GM10248 (cell line): ENCODE measurements around the gene ATP2B2.

Experiments used
- CTCF ChIA-PET: fragments of 300-600 bp; sonication (Branson Sonifier 250); formaldehyde crosslinking; extraction: SDS; loops from one replicate; lab custom pipeline; 2021; ENCODE audit warnings: antibody characterized with exemption; lab: Yijun Ruan, JAX
- POLR2A ChIA-PET: fragments of 350-650 bp; sonication (Branson Sonifier 250); formaldehyde crosslinking; extraction: SDS; loops from one replicate; lab custom pipeline; 2020; ENCODE audit warnings: antibody characterized with exemption; lab: Yijun Ruan, JAX
- DNase-seq: peaks from one replicate; pipeline ENCODE4 v3.0.0; 2012; ENCODE audit errors: extremely low spot score
- TF ChIP-seq, protein P1 (sequence below): IDR thresholded peaks from 2 replicates; pipeline ENCODE4 v1.5.1; 2012; ENCODE audit warnings: mild to moderate bottlenecking, low read depth; ENCODE audit errors: extremely low read depth, missing control alignments, control extremely low read depth

ATP2B2 gene

DNA sequence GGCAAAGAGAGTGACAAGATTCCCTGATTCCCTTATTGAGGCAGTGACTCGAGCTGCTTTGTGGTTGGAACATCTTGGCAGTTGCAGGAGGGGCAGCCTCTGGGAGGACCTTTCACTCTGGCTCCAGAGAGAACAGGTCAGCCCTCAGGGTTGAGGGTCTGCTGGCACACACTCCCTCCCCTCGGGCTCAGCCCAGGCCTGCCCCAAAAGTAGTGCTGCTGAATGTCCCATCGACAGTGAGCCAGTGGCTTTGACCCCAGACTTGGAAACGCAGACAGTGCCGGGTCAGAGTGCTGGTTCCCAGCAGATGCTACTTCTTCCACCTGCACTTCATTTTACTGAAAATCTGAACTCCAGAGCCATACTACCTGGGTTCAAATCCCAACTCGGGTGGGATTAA, 25.6 kb upstream of the ATP2B2 start:
- ChIA-PET POLR2A (no interaction called here), CTCF (no interaction called here)
- TF ChIP-seq, protein P1, sequence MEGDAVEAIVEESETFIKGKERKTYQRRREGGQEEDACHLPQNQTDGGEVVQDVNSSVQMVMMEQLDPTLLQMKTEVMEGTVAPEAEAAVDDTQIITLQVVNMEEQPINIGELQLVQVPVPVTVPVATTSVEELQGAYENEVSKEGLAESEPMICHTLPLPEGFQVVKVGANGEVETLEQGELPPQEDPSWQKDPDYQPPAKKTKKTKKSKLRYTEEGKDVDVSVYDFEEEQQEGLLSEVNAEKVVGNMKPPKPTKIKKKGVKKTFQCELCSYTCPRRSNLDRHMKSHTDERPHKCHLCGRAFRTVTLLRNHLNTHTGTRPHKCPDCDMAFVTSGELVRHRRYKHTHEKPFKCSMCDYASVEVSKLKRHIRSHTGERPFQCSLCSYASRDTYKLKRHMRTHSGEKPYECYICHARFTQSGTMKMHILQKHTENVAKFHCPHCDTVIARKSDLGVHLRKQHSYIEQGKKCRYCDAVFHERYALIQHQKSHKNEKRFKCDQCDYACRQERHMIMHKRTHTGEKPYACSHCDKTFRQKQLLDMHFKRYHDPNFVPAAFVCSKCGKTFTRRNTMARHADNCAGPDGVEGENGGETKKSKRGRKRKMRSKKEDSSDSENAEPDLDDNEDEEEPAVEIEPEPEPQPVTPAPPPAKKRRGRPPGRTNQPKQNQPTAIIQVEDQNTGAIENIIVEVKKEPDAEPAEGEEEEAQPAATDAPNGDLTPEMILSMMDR: no peak
- DNase-seq: no peak

DNA sequence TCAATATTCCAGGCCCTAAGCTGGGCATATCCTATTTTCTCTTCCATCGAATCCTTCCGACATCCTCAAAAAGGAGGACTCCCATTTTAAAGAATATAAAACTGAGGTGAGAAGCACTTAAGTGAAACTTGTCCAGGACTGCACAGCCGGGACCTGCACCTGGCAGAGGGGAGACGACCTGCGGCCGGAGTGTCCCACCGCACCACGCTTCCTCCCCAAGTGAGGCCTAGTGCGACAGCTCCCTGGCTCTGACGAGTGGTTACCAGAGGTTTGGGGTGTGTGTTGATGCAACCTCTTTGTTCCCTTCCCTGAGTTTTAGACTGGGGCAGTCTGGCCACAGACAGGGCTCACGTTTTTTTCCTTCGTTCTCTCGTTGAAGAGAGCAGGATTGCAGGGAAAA, 24.9 kb upstream of the ATP2B2 start:
- DNase-seq: no peak
- POLR2A ChIA-PET: no interaction called here
- TF ChIP-seq, protein P1: no peak
- CTCF ChIA-PET: interaction anchor here (1.0 kb wide), 1 partner anchor 13 kb away, joined by 3 read pairs; no protein-coding TSS in a partner anchor

DNA sequence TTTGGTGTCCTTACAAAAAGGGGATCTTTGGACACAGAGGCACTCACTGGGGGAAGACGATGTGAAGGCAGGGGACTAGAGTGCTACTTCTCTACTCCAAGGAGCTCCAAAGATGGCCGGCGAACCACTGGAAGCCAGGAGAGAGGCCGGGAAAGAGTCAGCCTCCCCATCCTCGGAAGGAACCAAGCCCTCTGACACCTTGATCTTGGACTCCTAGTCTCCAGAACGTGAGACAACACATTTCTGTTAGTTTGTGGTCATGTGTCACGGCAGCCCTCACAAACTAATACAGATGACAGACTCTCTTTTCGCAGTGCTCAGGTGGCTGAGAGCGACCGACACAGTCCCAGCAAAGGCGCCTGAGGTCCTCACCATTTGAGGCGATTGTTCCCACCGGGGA, 24.4 kb upstream of the ATP2B2 start:
- no peak for DNase-seq
- CTCF ChIA-PET: interaction anchor here (1.0 kb wide), 1 partner anchor 13 kb away, joined by 3 read pairs; no protein-coding TSS in a partner anchor
- POLR2A ChIA-PET: no interaction called here
- TF ChIP-seq, protein P1: no peak

DNA sequence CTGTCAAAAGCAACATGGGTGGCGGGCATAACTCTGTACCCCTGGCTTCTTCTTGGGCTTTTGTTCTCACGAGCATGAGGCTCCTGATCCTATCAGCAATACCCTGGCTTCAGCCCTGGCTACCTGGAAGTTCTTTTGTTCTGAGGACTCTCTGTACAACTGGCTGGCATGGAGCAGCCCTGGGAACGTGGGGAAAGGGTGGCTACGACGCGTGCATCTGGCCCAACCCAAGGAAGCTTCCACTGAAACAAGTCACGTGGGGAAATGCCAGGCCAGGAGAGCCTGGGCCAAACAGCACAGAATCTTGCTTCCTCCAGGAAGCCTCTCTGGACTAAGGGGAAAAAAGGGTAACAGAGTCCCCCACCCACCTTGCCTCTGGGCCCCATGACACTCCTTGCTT, 22.7 kb upstream of the ATP2B2 start:
- no peak for DNase-seq
- ChIA-PET POLR2A (no interaction called here), CTCF (no interaction called here)
- TF ChIP-seq, protein P1: no peak

DNA sequence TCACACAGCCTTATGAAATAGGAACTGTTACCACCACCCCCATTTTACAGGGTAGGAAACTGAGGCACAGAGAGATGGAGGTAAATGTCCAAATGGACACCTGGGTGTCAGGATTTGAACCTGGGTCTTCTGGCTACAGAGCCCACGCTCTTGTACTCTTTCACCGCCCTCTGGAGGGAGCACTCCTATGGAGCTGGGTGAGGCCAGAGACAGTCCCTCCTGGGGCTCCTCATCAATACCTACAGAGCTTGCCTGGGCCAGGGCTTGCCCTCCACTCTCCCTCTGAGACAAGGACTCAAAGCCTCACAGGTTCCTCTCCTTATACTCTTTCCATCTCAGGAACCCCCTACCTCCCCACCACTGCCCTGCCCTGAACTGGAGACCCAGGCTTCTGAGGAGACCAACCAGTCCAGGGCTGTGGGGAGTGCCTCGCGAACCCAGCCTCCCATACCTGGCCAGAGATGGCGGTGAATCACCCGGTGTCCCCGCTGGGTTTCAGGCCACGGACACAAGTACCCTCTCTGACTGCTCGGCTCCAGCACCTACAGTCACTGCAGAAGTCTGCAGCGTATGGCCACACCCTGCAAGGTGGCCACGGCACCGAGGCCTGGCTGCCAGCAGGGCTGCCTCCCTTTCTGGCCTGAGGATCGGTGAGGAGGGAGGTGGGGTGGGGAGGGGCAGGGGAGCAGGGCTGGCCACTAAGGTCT, 22.1 kb upstream of the ATP2B2 start:
- TF ChIP-seq, protein P1: no peak
- CTCF ChIA-PET: no interaction called here
- POLR2A ChIA-PET: no interaction called here
- DNase-seq: no peak

DNA sequence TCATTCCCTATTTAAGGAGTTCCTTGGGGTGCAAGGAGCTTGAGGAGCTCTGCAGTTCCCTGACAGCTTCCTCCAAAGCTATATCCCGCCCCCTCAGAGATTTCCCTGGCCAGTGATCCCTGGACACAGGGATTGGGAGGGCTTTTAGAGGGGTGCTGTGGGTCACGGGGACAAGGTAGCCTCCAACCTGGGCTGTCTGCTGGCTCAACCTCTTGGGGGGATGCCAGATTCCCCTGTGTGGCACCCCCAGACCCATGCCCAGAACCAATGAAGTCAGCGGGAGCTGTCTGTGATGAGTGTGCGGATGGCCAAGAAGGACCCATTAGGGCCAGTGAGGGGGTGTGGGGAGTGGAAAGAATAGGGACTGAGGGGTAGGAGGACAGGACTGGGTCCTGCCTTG, 21.0 kb upstream of the ATP2B2 start:
- no peak for DNase-seq
- ChIA-PET CTCF (no interaction called here), POLR2A (no interaction called here)
- TF ChIP-seq, protein P1: no peak
